ENCODE data around the gene SCN8A.
"Not testable (repeated sequence)": the region's sequence is repeated elsewhere in the genome, so short reads cannot be mapped to it uniquely, and the experiment has no call there.

Gene SCN8A

GRCh38 chr12:51591016-51591901, at the start of gene SCN8A:
Gene SCN8A (plus strand): TSS chr12:51591233. CDS start chr12:51662818, 71,585 bp downstream.
- H3K4me3 ChIP-seq (ENCODE audit: low read depth, low read length): peak within 1 kb of the TSS; percentile 94

DNA sequence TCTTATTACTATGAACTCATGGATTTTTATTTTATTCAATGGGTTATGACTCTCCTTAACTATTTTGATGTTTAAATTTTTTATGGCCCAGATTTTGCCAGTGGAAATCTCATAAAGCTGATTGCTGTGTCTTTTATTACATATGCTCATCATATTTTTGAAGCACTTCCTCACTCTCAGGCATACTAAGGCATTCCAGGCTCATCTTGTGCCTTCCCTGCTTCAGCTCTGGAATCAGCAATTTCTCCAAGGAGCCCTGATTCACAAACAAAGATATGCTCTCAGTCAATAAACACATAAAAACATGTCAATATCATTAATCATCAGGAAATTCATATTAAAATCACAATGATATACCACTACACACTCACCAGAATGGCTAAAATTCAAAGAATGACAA, 44.9 kb upstream of the SCN8A start:
- no peak overlapping the region for H3K4me3 ChIP-seq (ENCODE audit: low read depth, low read length)

GRCh38 chr12:51547606-51548005, 43.4 kb upstream of the SCN8A start:
- no peak overlapping the region for H3K4me3 ChIP-seq (ENCODE audit: low read depth, low read length)

- no peak overlapping the region for H3K4me3 ChIP-seq (ENCODE audit: low read depth, low read length)
Observed at GRCh38 chr12:51548241-51548640, 42.8 kb upstream of the SCN8A start.

- H3K4me3 ChIP-seq (ENCODE audit: low read depth, low read length): no peak overlapping the region
Observed at GRCh38 chr12:51549637-51550036, 41.4 kb upstream of the SCN8A start.

- not testable (repeated sequence) for H3K4me3 ChIP-seq (ENCODE audit: low read depth, low read length)
Observed at GRCh38 chr12:51568271-51569032, 22.6 kb upstream of the SCN8A start.

GRCh38 chr12:51579321-51579850, 11.6 kb upstream of the SCN8A start:
- H3K4me3 ChIP-seq (ENCODE audit: low read depth, low read length): no peak overlapping the region

- H3K4me3 ChIP-seq (ENCODE audit: low read depth, low read length): no peak overlapping the region
Observed at GRCh38 chr12:51589060-51589459, 2.0 kb upstream of the SCN8A start.

DNA sequence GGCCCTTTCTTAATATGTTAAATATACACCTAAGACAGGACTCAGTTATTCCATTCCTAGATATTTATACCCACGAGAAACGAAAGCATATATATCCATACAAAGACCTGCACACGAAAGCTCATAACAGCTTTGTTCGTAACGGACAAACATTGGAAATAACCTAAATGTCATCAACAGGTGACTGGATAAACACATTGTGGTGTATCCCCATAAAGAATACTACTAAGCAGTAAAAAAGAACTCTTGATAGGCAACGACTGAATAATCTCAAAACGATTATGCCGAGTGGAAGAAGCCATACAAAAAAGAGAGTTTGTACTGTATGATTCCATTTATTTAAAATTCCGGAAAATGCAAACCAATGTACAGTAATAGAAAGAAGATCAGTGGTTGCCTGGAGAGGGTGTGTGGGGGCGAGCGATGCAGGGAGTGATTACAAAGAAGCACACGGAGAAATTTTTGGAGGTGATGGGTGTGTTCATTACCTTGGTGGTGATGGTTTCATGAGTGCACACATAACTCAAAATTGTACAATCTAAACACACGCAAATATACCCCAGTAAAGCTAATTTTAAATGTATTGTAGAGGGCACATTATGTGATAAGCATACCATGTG, 1.4 kb upstream of the SCN8A start:
- H3K4me3 ChIP-seq (ENCODE audit: low read depth, low read length): peak overlapping the region; percentile 62

GRCh38 chr12:51590347-51591015, 552 bp upstream of the SCN8A start:
- H3K4me3 ChIP-seq (ENCODE audit: low read depth, low read length): peak overlapping the region; percentile 62

DNA sequence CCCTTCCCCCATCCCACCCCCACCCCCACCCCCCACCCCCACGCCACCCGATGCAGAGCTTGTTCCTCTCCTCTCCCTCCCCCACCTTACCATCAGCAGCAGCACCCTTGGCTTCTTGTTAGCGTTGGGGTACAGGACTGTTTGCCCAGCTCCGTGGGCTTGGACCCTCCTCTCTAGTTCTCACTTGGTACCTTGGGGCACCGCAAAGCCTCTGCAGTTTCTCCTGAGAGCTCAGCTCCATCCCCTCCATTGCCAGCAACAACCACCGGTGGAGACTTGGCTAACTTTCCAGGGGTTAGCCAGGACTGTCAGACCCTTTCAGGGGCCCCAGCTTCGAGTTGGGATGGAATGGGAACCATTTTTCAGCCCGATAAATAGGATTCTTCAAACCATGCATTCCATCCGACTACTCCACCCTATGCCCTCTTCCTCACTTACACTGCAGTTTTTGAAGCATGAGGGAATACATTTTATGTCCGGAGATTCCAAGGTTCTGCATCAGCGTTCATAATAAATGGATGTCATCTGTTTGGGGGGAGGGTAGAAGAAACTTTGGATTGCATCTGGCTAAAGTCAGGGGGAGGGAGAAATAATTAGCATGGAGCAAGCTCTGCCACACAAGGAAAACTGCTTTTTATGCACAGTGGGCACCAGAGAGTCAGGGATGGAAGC, 1.1 kb downstream of the SCN8A start:
- H3K4me3 ChIP-seq (ENCODE audit: low read depth, low read length): peak overlapping the region; percentile 94

GRCh38 chr12:51593021-51593420, 2.0 kb downstream of the SCN8A start:
- H3K4me3 ChIP-seq (ENCODE audit: low read depth, low read length): no peak overlapping the region

GRCh38 chr12:51593539-51593938, 2.5 kb downstream of the SCN8A start:
- no peak overlapping the region for H3K4me3 ChIP-seq (ENCODE audit: low read depth, low read length)

DNA sequence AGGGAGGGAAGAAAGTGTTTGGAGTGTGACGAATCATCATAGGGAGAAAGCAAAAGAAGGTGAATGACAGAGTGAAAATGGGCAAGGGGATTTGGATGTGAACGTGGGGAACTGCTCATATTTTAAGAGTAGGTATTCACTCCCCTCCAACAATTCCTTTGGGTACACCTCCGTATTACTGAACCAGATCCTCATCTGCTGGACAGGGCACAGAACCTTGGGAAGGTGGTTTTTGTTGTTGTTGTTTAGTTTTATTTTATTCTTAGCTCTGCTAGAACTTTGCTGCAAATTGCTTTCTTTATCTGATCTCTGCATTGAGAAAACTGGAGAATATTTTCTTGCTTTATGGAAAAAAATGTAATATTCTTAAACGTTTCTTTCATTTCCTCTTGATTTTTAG, 7.1 kb downstream of the SCN8A start:
- no peak overlapping the region for H3K4me3 ChIP-seq (ENCODE audit: low read depth, low read length)

DNA sequence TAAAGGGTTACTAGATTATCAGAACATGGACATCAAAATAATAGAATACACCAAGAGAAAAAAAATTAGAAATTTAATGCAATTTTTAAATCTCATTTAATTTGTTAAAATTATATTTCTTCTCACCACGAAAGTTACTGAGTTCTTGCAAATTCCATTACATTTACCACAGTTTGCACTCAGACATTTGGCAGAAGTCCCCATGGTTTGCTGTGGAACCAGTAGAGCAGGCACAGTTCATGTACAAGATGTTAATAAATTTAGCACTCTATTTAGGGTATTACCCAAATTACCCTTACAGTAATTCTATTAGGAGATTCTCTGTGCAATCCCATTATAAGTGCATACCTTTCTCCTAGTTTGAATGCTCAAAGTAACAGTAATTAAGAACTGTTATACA, 9.7 kb downstream of the SCN8A start:
- H3K4me3 ChIP-seq (ENCODE audit: low read depth, low read length): no peak overlapping the region

DNA sequence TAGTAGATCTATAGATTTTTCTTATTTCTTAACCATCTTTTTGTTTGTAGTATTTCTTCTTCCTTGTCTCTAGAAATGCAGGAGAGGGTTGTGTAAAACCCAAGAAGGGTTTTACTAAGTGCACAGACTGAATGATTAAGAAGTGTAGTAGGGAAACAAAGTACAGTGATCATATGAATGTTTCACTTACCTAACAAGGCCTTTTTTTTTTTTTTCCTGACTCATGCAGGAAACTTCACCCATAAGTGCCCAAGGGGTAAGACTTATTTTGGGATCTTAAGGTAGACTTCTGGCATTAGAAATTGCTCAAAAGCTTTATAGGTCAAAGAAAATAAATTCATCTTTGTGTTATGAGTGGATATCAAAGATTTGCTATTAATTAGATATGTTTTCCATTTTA, 10.2 kb downstream of the SCN8A start:
- no peak overlapping the region for H3K4me3 ChIP-seq (ENCODE audit: low read depth, low read length)

- not testable (repeated sequence) for H3K4me3 ChIP-seq (ENCODE audit: low read depth, low read length)
Observed at GRCh38 chr12:51605896-51606295, 14.9 kb downstream of the SCN8A start.

DNA sequence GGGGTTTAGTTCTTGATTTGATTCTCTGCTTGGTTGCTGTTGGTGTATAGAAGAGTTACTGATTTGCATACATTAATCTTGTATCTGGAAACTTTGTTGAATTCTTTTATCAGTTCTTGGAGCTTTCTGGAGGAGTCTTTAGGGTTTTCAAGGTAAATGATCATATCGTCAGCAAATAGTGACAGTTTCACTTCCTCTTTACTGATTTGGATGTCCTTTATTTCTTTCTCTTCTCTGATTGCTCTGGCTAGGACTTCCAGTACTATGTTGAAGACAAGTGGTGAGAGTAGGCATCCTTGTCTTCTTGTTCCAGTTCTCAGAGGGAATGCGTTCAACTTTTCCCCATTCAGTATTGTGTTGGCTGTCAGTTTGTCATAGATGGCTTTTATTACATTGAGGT, 16.2 kb downstream of the SCN8A start:
- not testable (repeated sequence) for H3K4me3 ChIP-seq (ENCODE audit: low read depth, low read length)

DNA sequence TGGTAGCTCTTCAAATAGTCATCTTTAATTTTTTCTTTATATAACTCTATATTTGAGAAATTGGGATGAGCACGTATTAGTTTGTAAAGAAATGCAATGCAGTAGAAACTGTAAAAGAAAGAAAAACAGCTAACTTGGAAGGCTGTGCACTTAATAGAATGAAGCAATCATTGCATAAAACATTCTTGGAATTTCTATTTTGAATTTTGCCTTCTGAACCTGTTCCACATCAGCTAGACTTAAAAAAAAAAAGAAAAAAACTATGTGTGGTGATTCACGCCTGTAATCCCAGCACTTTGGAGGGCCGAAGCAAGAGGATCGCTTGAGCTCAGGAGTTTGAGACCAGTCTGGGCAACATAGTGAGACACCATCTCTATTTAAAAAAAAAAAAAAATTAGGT, 29.4 kb downstream of the SCN8A start:
- no peak overlapping the region for H3K4me3 ChIP-seq (ENCODE audit: low read depth, low read length)
